Neural progenitor cell (in vitro differentiated cells): Measurements from ENCODE around the gene NR2F1-AS1. TPM values are rescaled to one million over a fixed set of nuclear protein-coding genes. Genes with fewer than 3 reads are reported as not detected.
A peak's percentile ranks its signal among the peaks of the same experiment; 100 is the strongest.

ENCODE experiments used
- DNase-seq: peaks from one replicate; pipeline ENCODE4 v3.0.0-alpha.2; 2016; ENCODE audit warnings: low spot score
- H2AFZ ChIP-seq: fragments of 200-600 bp; sonication (generic); replicated peaks from 2 replicates; pipeline ENCODE4 v1.6.1; 2016; ENCODE audit warnings: antibody characterized with exemption
- H3F3A ChIP-seq: fragments of 200-600 bp; sonication (generic); 2 replicates; pipeline ENCODE4 v1.6.1; 2016; ENCODE audit warnings: antibody characterized with exemption, low read depth
- H3K27ac ChIP-seq: fragments of 200-600 bp; sonication (generic); 2 replicates; pipeline ENCODE4 v1.5.1; 2016; ENCODE audit warnings: mild to moderate bottlenecking
- H3K27me3 ChIP-seq: fragments of 200-600 bp; sonication (generic); 2 replicates; pipeline ENCODE4 v1.6.1; 2016; ENCODE audit warnings: mild to moderate bottlenecking, moderate library complexity
- H3K36me3 ChIP-seq: fragments of 200-600 bp; sonication (generic); 2 replicates; pipeline ENCODE4 v1.5.1; 2016
- H3K4me1 ChIP-seq: fragments of 200-600 bp; sonication (generic); 2 replicates; pipeline ENCODE4 v1.6.1; 2016; ENCODE audit warnings: mixed run types
- H3K4me2 ChIP-seq: fragments of 200-600 bp; sonication (generic); 2 replicates; pipeline ENCODE4 v1.6.1; 2016
- H3K4me3 ChIP-seq: fragments of 200-600 bp; sonication (generic); 2 replicates; pipeline ENCODE4 v1.5.1; 2016
- H3K79me2 ChIP-seq: fragments of 200-600 bp; sonication (generic); 2 replicates; pipeline ENCODE4 v1.6.1; 2016; ENCODE audit warnings: low read depth
- H3K9ac ChIP-seq: fragments of 200-600 bp; sonication (generic); 2 replicates; pipeline ENCODE4 v1.6.1; 2016
- H3K9me3 ChIP-seq: fragments of 200-600 bp; sonication (generic); 2 replicates; pipeline ENCODE4 v1.5.1; 2016; ENCODE audit warnings: low read depth
- H4K20me1 ChIP-seq: fragments of 200-600 bp; sonication (generic); 2 replicates; pipeline ENCODE4 v1.6.1; 2016; ENCODE audit warnings: low read depth
- H3K27ac Mint-ChIP-seq: 3 replicates; pipeline ENCODE4 v1.8.0; 2021; ENCODE audit warnings: mixed read lengths
- H3K27me3 Mint-ChIP-seq: 2 replicates; pipeline ENCODE4 v1.8.0; 2022; ENCODE audit warnings: low read depth, mild to moderate bottlenecking, inconsistent platforms, moderate library complexity, mixed read lengths; ENCODE audit not compliant: insufficient read depth
- H3K36me3 Mint-ChIP-seq: 3 replicates; pipeline ENCODE4 v1.8.0; 2021; ENCODE audit warnings: mixed read lengths
- H3K4me1 Mint-ChIP-seq: 3 replicates; pipeline ENCODE4 v1.8.0; 2021; ENCODE audit warnings: mixed read lengths
- H3K4me3 Mint-ChIP-seq: 3 replicates; pipeline ENCODE4 v1.8.0; 2021; ENCODE audit warnings: mild to moderate bottlenecking, moderate library complexity, mixed read lengths
- H3K9me3 Mint-ChIP-seq: 3 replicates; pipeline ENCODE4 v1.8.0; 2020; ENCODE audit warnings: mixed read lengths
- EZH2 ChIP-seq: fragments of 200-600 bp; sonication (generic); IDR thresholded peaks from 2 replicates; pipeline ENCODE4 v1.6.1; 2017; ENCODE audit warnings: antibody characterized with exemption, mild to moderate bottlenecking, moderate library complexity
- EZH2phosphoT487 ChIP-seq: fragments of 200-600 bp; sonication (generic); IDR thresholded peaks from 2 replicates; pipeline ENCODE4 v1.6.1; 2017; ENCODE audit warnings: antibody characterized with exemption
- total RNA-seq: library from RNA; depleted of rRNA; stranded (reverse); fragments of >200 nt; gene quantifications from 2 replicates; pipeline ENCODE4 v1.2.3, GENCODE V29; 2015; ENCODE audit warnings: low replicate concordance
- TF ChIP-seq, protein P1 (sequence below): fragments of 200-600 bp; sonication (generic); IDR thresholded peaks from 2 replicates; pipeline ENCODE4 v1.5.1; 2017; ENCODE audit warnings: antibody characterized with exemption, mild to moderate bottlenecking

Gene NR2F1-AS1
- total RNA-seq, 1 donor from 2014 or later: 9.3 TPM

DNA sequence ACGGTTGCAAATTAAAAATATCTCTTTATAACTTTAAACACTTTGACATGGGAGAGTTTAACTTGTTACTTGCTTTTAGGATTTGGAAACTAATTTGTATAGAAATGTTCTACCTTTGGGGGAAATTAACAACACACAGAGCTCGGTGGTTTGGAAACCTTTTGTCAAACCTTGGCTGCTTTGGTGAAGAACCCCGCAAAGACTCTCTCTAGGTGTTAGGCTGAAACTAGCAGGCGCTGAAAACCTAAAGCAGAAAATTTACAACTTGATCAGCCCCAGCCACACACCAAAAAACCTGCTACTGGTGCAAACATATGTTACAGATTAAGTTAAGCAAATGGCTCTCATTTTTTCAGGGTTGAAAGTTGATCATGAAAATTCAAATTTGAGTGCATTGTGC lies 27.8 kb upstream of the NR2F1-AS1 start:
- Histone ChIP-seq H3K4me1 (peaks cover 28% of the 10 kb centered on the region), H4K20me1 (peaks cover 69% of the 10 kb centered on the region), H3K27me3 (peaks cover 100% of the 10 kb centered on the region), H3K36me3 (no peaks in the 10 kb centered on the region), H3K9ac (no peak overlapping the region), H3K27ac (no peak overlapping the region), H2AFZ (no peak overlapping the region), H3K4me3 (no peak overlapping the region), H3F3A (peaks cover 44% of the 10 kb centered on the region), H3K4me2 (no peak overlapping the region), H3K79me2 (no peaks in the 10 kb centered on the region), H3K9me3 (no peaks in the 10 kb centered on the region)
- DNase-seq: peak; percentile 31
- Mint-ChIP-seq H3K4me3 (no peak overlapping the region), H3K27me3 (peaks cover 68% of the 10 kb centered on the region), H3K27ac (no peak overlapping the region), H3K36me3 (no peaks in the 10 kb centered on the region), H3K9me3 (no peaks in the 10 kb centered on the region), H3K4me1 (peaks cover 76% of the 10 kb centered on the region)
- TF ChIP-seq EZH2phosphoT487 (no peak), EZH2 (no peak)
- TF ChIP-seq, protein P1, sequence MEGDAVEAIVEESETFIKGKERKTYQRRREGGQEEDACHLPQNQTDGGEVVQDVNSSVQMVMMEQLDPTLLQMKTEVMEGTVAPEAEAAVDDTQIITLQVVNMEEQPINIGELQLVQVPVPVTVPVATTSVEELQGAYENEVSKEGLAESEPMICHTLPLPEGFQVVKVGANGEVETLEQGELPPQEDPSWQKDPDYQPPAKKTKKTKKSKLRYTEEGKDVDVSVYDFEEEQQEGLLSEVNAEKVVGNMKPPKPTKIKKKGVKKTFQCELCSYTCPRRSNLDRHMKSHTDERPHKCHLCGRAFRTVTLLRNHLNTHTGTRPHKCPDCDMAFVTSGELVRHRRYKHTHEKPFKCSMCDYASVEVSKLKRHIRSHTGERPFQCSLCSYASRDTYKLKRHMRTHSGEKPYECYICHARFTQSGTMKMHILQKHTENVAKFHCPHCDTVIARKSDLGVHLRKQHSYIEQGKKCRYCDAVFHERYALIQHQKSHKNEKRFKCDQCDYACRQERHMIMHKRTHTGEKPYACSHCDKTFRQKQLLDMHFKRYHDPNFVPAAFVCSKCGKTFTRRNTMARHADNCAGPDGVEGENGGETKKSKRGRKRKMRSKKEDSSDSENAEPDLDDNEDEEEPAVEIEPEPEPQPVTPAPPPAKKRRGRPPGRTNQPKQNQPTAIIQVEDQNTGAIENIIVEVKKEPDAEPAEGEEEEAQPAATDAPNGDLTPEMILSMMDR: no peak

DNA sequence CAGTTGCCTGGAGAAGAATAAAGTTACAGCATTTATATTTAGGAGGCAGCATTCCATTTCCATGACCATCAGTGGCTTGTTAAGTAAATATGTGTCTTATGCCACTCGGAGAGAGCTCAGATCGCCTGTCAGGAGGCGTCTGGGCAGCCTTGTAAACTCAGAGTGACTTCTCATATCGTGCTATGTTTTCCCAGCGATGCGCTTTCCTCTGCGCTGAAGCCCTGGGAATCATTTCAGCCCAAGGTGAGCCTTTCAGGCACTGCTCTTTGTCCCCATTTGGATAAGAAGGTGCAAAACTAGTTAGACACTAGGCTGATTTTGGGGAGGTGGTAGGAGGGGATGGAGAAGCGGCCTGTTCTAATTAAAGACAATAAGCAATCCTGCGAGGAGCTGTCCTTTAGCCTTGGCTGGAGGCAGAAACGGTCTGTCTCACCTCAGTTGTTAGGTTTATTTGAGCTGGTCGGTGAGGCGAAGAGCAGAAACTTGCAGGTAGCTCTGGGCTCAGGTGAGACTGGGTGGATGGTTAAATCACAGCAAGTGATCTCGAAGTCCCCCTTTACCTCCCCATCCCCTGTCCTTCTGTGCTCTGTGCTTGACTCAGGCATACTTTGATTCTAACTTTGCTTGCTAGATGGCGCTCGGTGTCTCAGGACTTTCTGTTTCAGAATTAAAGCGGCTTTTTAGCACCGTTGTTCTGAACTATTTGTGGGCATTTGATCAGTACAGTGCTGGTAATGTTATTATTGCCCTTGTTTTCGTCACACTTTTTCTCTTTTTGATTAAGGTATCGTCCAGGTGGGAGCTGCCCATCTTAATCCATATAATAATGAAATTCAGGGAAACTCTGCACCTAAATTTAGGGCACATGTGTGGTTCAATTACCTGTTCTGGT lies 26.6 kb upstream of the NR2F1-AS1 start:
- Mint-ChIP-seq H3K27me3 (peaks cover 62% of the 10 kb centered on the region), H3K36me3 (no peaks in the 10 kb centered on the region), H3K9me3 (no peaks in the 10 kb centered on the region), H3K4me3 (peak overlapping the region; percentile 83), H3K27ac (peak overlapping the region; percentile 88), H3K4me1 (peaks cover 77% of the 10 kb centered on the region)
- H3F3A ChIP-seq: peaks cover 49% of the 10 kb centered on the region
- H3K27me3 ChIP-seq: peaks cover 100% of the 10 kb centered on the region
- no peaks in the 10 kb centered on the region for H3K36me3 ChIP-seq
- H3K4me1 ChIP-seq: peaks cover 35% of the 10 kb centered on the region
- H3K27ac ChIP-seq: no peak overlapping the region
- no peaks in the 10 kb centered on the region for H3K79me2 ChIP-seq
- peak; percentile 84 for DNase-seq
- H3K4me3 ChIP-seq: peak overlapping the region; percentile 33
- peak overlapping the region; percentile 72 for H3K4me2 ChIP-seq
- peak; percentile 40 for TF ChIP-seq EZH2
- TF ChIP-seq, protein P1: peak; percentile 72
- TF ChIP-seq EZH2phosphoT487: no peak
- H3K9ac ChIP-seq: no peak overlapping the region
- no peaks in the 10 kb centered on the region for H3K9me3 ChIP-seq
- H4K20me1 ChIP-seq: peaks cover 71% of the 10 kb centered on the region
- no peak overlapping the region for H2AFZ ChIP-seq

DNA sequence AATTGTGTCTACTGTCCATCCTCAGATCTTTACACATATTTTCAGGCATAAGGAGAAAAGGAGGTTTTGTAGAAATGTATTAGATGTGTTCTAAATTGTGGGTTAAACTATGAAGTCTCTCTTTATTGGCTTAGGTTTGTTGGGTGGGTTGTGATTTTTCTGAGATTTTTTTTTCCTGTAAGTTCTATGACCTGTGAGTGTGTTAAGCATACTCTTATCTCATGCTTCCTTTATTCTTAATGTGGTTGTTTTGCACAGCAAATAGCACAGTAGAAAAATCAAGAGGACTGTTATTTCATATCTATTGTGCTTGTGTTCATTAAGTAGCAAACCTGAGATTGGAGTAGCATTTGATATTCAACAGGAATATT lies 25.3 kb upstream of the NR2F1-AS1 start:
- Mint-ChIP-seq H3K9me3 (no peaks in the 10 kb centered on the region), H3K27ac (peak overlapping the region; percentile 35), H3K27me3 (peaks cover 62% of the 10 kb centered on the region), H3K4me1 (peaks cover 68% of the 10 kb centered on the region), H3K36me3 (no peaks in the 10 kb centered on the region), H3K4me3 (peak overlapping the region; percentile 74)
- Histone ChIP-seq H3K4me3 (no peak overlapping the region), H3F3A (peaks cover 47% of the 10 kb centered on the region), H3K79me2 (no peaks in the 10 kb centered on the region), H3K9me3 (no peaks in the 10 kb centered on the region), H4K20me1 (peaks cover 72% of the 10 kb centered on the region), H2AFZ (no peak overlapping the region), H3K9ac (no peak overlapping the region), H3K27me3 (peaks cover 100% of the 10 kb centered on the region), H3K27ac (no peak overlapping the region), H3K36me3 (no peaks in the 10 kb centered on the region), H3K4me2 (no peak overlapping the region), H3K4me1 (peaks cover 33% of the 10 kb centered on the region)
- no peak for DNase-seq
- TF ChIP-seq EZH2 (no peak), EZH2phosphoT487 (no peak)
- TF ChIP-seq, protein P1: no peak
